ENCODE results near the gene CCDC3.

DNA sequence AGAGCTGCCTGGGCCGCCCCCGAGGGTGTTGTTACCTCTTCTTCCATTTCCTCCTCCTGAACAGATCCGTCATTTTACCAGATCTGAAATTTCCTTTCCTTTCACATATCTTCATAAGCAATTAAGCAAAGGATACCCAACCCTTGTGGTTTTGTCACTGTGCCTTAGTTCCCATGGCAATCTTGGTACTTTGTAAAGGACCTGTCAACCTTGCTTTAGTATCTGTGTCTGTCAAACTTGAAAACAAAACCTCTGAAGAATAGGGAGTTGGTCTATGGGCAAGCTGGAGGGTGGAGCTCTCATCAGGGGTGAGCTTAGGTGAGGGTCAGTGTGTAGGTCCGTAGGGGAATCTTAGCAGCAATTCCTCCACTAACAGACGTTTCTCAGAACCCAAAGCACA, 25.4 kb upstream of the CCDC3 start:
- TF ChIP-seq CTCF (IDR thresholded peaks at IDR 0.05; ENCODE audit: low read length) = no peak
- no peak for TF ChIP-seq EZH2phosphoT487 (IDR thresholded peaks at IDR 0.05; ENCODE audit: low read length)
- no peak for TF ChIP-seq EZH2 (optimal IDR thresholded peaks at IDR 0.05; ENCODE audit: low read depth, low read length)
